HG03108 (cell line): ENCODE results near the gene DPF3.

Experiments used
- ATAC-seq: cut with Tn5 transposase; IDR thresholded peaks from one replicate; pipeline ENCODE4 v1.9.1; 2021; ENCODE audit warnings: moderate library complexity; ENCODE audit not compliant: unreplicated experiment

Gene DPF3

DNA sequence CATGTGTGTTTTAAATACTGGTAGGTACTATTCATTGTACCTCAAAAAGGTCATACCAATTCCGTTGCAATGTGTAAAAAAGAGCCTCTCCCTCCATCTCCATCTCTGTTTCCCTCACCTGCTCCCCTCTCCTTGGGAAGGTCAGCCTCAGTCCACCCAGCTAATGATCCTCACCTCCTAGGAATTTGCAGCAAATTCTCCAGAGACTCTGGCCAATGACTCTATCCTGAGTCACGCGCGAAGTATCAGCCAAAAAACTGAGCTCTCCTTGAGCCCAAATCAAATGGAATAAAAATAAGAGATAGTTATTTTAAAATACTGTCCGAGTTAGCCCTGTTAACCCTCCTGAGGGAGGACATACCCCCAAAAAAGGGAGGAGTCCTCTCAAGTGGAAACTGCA is 148.4 kb downstream of the DPF3 start:
- ATAC-seq: no peak

DNA sequence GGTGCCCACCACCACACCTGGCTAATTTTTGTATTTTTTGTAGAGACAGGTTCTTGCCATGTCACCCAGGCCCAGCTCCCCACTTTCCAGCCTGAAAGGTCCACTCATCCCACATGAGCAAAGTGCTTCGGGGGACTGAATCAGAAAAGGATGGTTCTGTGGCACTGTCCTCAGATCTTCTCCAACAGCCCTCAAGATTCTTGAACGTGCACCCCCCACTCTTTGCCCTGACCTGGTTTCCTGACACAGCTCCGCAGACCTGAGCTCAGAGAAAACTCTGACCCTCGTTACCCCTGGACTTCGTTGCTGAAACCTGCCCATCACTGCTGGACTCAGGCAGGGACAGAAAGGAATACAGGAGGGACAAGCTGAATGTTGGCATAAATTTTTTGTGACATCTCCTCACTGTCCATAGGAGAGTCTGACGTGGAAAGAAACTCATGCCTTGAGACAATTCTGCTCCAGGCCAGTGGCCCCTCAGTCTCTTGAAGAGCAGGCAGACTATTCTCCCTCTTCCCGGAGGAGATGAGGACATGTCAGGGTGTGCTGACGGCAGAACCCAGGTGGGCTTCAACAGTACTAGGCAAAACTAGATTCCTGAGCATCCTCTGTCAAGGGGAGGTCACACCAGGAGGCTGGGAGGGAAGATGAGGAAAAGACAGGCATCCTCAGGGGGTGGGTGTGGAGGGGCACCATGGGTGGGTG is 149.3 kb downstream of the DPF3 start:
- ATAC-seq: no peak

DNA sequence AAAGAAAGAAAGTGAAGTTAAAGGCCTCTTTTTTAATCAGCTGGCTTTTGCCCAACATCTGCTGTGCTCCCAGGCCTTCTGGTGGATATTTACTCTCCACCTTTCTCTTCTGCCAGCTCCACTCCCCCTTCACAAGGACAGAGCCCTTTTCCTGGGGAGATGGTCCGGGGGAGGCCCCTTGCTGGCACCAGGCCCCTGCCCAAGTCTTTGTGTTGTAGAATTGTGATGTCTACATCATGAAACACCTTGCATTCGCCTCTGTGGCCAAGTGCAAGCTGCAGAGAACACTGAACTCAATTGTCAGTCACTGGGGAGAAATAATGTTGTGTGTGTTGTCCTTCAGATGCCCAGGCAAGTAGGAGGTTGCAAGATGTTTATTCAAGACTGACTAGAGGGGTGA is 150.3 kb downstream of the DPF3 start:
- no peak for ATAC-seq

DNA sequence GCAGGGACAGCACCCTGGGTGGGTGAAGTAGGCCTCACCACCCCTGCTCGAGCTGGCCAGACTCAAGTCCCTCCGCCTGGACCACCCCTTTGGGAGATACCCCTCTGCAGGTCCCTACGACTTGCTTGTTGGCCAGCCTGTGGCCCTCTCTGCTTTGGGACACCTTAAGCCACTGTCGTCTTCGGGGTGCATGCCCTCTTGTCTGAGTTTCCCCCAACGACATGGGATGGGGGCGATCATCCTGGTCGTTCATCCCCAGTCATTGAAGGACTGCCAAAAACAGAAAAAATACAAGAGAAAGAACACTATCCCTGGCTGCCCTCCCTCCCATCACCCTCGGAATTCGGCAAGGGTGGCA is 151.1 kb downstream of the DPF3 start:
- no peak for ATAC-seq

DNA sequence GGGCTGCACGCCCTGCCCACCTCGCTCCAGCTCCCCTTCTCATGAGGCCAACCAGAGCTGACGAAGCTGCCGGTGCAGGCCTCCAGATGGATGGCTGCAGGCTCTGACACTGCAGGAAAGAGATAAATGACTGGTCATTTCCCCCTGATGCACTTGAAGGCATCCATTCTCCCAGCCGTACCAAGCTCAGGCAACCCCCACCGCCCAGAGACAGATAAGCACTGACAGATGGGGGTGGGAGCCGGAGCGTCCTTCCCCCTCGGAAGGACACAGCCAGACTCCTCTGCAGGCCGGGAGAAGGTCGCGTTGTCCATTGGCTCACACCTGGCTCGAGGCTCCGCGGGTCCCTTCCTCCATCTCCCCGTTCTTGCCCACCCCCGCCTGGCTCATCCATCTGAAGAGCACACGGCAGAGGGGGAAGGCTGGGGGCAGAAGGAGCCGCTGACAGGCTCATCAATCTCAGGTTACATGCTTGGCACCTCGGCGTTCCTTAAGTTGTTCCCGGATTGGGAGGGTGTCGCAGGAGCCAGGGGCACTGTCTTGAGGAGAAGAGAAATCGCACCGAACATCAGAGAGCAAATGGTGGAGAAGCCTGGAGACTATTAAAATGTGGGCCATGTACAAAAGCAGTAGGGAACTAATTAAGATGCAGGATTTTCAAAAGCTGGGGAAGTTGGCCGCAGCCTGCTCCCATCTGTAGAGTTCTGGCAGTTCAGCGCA is 151.6 kb downstream of the DPF3 start:
- no peak for ATAC-seq

DNA sequence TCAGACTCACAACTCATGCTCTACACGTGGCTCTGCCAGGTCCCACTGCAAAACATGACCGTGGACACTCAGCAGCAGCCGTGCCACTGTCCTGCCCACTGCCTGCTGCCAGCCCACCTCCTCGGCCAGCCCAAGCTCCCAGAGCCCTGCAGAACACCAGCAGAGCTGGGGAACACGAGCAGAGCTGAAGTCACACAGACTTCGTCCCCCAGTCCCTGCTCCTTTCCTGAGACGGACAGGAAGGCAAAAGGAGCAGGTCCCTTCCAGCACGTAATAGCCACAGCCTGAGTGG is 152.1 kb downstream of the DPF3 start:
- no peak for ATAC-seq

DNA sequence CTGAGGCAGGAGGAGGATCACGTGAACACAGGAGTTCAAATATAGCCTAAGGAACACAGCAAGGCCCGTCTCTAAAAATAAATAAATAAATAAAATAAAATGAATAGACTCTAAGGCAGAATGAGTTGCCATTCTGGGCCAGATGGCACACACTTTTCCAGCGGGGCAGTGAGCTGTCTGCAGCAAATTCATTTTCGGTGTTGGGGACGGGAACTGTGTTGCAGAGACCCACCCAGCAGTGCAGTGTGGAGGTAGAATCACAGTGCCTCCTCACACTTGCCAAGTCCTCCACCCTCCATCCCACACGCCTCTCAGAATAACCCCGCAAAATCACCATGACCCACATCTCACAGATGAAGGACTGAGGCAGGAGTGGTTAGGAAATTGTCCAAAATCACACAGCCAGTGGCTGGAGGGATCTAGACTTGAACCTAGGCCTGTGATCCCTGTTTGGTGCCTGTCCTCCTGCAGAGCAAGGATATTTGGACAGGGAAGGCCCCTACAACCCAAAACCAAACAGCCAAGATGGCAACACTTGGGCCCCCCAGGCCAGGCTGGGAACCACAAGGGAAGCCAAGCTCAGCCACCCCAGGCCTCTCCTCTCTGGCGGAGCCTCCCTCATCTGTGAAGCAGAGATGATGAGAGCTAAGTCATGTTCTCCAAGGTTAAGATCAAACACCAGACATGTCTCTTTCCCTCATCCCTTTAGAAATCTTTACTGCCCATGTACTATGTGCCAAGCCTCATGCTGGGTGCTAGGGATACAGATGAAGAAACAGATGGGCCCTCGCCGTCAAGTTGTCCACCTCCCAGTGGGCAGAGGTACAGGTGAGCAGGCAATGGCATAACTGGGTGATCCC is 152.7 kb downstream of the DPF3 start:
- no peak for ATAC-seq

DNA sequence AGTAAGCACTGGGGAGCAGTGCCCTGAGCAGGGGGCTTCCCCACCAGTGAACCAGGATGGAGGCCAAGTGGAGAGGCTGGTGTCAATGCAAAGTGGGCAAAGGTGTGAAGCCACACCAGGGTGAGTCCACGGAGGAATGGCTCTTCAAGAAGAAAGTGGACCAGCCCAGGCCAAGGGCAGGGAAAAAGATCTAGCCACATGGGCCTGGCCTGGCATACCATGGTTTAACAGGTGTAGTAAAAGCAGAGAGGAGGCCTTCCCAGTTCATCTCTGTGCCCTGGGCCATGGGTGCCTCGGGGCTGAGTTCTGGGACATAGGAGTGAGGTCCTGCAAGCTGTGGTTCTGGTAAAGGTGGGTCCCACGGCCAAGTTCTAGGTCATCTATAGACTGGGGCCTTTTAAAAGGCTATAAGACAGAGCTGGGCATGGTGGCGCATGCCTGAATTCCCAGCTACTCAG is 153.4 kb downstream of the DPF3 start:
- no peak for ATAC-seq

DNA sequence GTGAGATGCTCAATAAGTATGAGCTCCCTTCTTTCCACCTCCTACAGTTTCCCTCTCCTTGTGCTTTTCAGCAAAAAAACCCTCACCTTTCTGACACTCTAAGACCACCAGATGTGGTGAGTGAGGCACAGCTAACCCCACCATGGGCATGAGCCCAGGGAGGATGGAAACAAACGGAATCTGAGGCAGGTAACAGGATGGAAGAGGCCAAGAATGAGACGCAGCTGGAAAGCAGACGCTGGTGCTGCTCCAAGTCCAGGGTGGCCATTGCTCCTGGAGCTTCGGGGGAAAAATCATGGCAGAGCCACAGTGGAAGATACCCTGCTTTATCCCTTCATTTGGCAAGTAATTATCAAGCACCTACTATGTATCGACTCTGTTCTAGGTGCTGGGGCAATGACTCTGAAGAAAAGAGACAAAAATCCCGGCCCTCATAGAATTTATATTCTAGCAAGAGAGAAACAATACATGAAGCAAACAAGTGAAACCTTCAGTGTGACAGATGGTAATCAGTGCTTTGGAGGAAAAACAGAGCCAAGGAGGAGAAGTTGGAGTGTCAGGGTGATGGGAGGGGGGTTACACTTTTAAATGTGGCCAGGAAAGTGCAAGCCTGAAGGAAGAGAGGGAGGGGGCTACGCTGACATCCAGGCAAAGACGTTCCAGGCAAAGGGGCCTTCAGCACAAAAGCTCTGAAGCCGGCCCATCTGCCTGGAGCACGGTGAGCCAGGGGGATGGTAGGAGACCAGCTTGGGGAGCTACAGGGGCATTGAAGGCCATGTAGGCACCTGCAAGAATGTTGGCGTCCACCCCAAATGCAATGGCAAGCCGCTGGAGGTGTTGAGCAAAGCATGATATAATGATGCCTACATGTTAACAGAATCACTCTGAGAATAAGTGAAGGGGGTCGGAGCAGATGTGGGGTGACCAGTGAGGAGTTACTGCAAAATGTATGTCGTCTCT is 154.2 kb downstream of the DPF3 start:
- ATAC-seq: no peak

DNA sequence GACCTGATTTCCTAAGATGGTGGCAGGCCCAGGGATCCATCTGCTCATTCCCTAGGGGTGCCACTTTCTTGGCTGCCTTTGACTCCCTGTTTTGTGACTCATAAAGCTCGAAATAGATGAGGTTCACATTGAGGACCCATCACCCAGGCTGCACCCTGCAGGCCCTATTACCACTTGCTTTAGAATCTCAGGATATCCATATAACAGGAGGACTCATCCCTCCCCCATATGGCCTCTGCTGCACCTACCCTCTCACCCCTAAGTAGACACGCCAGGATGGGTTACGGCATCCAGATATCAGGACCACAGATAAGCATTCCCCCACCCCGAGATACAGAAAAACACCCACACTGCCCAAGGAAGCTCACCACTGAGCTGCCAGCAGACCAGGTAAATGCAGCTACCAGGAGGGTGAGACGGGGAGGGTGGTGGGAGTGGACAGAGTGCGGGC is 155.7 kb downstream of the DPF3 start:
- no peak for ATAC-seq

DNA sequence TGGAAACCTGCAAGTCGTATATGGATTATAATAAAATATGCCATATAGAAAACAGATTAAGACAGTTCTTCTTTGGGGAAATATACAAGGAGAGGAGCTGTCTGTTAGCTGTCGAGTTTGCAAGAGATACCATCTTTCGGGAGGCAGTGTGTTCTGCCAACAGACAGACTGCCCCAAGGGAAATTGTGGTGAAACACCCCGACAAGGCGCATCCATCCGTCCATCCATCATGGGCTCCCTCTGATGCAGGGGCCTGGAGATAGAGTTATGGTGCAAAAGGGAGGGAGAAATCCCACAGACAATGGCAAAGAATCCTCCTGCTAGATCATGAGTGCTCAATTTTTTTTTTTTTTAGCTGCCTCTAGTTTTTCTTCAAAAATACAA is 156.3 kb downstream of the DPF3 start:
- no peak for ATAC-seq

DNA sequence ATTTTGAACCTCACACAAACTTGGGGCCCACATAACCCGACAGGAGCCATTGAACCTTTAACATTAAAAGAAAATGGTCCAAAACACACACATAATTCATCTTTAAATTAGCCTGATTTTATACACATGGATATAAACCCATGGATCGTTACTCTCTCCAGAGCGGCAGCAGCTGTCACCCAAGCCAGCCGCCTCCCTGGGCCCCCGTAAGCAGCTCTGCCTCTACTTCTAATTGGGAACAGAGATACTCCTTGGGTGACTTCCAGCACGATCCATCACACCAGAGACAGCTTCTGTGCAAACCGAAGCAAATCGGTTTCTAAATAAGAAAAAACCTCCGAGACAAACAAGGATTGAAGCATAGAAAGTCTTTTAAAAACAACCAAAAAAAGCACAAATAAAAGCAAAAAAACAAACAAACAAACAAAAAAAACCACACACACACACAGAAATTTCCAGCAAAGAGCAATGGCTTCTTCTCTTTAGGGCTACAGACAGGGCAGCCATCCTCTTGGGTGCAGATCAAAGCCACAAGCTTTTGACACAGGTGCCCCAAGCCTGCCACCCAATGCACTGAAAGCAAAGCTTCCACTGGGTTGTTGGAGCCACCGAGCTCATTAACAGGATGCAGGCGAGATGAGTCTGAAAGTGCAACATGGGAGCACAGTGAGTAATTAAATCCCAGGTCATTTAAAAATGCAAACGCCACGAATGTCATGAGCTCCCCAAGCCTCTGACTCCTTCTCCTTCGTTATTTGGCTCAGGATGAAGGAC is 156.9 kb downstream of the DPF3 start:
- ATAC-seq: no peak

DNA sequence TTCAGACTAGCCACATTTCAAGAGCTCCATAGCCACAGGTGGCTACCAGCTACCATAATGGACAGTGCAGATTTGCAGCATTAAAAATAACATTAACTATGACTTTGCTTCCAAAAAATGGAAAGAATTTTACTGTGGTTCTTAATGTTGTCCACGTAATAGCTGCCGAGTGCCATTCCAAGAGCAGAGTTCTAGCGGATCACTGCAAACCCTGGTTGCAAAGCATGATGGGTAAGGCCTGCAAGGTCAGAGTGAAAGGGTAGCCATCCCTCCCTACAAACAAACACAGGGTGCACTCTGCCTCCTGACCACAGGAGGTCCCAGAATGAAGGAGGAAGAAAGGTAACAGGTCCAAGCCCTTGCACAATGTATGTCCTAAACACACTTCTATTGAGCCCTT is 157.6 kb downstream of the DPF3 start:
- ATAC-seq: no peak

DNA sequence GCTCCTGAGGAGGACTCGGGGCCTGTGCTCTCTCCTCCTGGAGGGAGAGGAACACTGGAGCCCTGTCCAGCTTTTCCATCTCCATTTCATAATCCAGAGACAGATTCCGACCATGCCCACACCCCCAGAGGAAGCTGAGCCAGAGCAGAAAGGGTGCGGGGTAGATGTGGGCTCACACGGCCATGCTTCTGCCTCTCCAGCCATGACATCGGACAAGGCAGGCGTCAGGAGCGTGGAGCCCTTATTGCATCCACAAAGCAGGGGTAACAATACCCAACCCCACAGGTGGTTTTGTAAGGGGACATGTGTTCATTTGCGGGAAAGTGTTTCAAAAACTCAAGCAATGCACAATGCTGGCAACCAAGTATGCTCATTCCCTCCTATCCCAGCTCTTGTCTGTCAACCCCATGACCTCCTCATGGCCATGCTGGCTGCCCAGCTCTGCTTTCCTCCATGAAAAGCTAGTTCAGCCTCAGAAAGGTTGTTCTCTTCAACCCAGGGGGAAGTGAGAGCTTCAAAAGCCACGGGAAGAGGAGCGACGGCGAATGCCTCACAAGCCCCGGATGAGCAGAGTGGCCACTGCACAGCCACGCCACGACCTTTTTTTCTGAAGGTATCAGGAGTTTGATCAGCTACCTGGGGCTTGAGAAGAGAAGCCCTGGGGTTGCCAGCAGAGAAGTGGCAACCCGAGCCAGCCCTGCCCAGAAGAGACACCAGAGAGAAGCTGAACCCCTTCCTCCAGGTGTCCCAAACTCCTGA is 161.7 kb downstream of the DPF3 start:
- no peak for ATAC-seq

DNA sequence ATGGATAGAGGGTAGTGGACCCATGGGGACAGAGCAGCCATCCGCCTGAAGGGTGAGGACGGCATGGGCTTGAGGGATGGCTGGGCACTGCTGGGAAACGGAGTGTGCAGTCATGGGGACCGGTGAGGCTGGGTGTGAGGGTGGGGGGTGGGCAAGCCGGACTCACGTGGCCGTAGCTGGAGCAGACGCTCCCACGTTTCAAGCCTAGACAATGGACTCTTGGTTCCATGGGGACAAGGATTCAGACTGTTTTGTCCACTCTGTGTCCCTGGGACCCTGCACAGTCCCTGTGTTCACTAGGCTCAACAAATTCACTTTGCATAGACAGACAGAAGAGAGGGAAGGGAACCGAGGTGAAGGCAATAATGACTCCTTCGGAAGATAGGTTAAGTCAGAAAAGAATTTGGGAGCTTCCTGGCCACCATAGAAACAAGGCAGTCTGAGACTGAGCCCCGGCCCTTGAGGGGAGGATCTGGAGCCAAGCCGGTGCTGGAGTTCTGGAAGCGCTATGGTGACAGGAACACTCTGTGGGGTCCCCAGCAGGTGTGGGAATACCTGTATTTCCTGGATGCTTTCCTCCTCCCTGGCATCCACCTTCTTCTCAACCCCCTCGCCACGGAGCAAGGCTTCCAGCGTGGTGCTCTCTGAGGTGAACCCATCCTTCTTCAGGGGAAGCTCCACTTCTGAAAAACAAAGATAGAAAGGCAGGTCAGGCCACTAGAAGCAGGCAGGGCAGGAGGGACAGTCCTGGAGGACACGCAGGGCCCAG is 162.5 kb downstream of the DPF3 start:
- no peak for ATAC-seq

DNA sequence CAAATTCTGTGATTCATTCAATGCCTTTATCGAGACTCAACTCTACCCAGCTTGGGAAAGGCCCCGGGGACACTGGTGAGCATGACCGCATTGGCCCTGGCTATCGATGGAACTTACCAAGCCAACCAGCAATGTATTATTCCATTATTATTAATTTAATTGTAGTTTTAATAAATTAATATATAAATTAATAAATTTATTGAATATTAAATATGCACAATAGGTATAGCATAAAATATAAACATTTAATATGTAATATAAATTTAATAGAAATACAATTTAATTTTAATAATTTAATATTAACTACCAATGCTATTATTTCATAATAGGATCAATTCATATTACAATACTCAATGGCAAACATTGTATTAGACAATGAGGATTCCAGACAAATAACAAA is 163.4 kb downstream of the DPF3 start:
- ATAC-seq: no peak

DNA sequence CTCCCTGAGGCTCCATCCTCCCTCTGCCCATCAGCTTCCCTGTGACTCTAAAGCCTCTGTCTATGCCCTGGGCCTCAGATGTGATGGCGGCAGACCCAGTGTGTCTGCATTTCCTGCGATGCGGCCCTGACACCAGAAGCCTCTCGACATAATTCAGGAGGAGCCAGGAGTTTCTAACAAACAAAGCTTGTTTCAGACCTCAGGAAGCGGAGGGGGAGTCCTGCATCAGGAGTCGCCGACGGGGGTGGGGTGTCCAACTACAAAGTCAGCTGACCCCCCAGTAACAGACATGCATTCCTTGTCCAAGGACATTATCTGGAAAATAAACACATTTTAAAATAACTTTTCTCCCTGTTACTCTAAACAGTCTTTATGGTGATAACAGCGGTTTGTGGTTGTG is 167.5 kb downstream of the DPF3 start:
- ATAC-seq: no peak

DNA sequence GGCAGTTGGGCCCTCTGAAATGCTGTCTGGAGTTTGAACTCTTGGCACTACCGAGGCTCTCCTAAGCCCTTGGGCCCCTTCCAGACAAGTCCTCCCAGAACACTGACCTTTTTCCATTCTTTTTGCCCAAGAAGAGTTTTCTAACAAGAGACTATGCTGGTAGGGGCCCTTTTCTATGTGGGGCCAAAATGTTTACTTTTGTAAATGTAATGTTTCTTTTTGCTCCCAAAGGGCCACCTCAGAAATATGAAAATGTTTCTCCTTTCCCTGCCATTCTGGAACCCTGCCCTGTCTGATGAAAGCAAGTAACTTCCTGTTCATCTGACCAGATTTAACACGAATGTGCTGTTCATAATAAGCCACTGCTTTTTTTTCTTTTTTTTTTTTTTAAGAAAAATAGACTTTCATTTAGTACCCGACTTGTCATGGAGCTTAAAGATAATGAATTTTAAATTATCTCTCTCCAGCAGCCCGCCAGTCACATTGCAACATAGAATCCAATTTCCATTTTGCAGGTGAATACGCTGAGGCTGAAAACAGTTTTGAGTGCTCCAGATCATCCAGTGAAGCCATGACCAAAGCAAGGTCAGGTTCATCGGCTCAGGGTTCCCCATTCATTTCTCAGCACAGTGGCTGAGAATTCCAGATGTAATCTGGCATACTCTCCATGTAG is 169.9 kb downstream of the DPF3 start:
- ATAC-seq: no peak
